ENCODE data around the gene MAST3.
A peak's percentile ranks its signal among the peaks of the same experiment; 100 is the strongest.

Gene MAST3

GRCh38 chr19:18173572-18174288 is 76.2 kb downstream of the MAST3 start, which contains the start of gene IFI30:
Gene IFI30 (plus strand): TSS chr19:18173813. CDS start chr19:18173842, 29 bp downstream.
- no peak for DNase-seq (ENCODE audit: extremely low spot score, insufficient read length, low read depth)

GRCh38 chr19:18174983-18175382 is 77.4 kb downstream of the MAST3 start:
- FAIRE-seq (no peak), DNase-seq (ENCODE audit: extremely low spot score, insufficient read length, low read depth) (no peak)

More at GRCh38 chr19:18173572-18174288, 76.2 kb downstream of the MAST3 start, which contains the start of gene IFI30:
- peak; percentile 95 for FAIRE-seq

GRCh38 chr19:18176367-18177310 is 79.1 kb downstream of the MAST3 start:
- DNase-seq (ENCODE audit: extremely low spot score, insufficient read length, low read depth) (no peak), FAIRE-seq (no peak)

- peak; percentile 69 for FAIRE-seq
Measured at GRCh38 chr19:18179957-18180356, 82.4 kb downstream of the MAST3 start.

GRCh38 chr19:18183529-18183928 is 86.0 kb downstream of the MAST3 start:
- no peak for DNase-seq (ENCODE audit: extremely low spot score, insufficient read length, low read depth)
- no peak for FAIRE-seq

More at GRCh38 chr19:18179957-18180356, 82.4 kb downstream of the MAST3 start:
- no peak for DNase-seq (ENCODE audit: extremely low spot score, insufficient read length, low read depth)

GRCh38 chr19:18185538-18185937 is 88.0 kb downstream of the MAST3 start:
- FAIRE-seq (no peak), DNase-seq (ENCODE audit: extremely low spot score, insufficient read length, low read depth) (no peak)

- no peak for FAIRE-seq
- no peak for DNase-seq (ENCODE audit: extremely low spot score, insufficient read length, low read depth)
Measured at GRCh38 chr19:18190278-18190677, 92.7 kb downstream of the MAST3 start.

GRCh38 chr19:18191640-18192062 is 94.1 kb downstream of the MAST3 start:
- no peak for FAIRE-seq

GRCh38 chr19:18192673-18193387 is 95.3 kb downstream of the MAST3 start, which contains the start of gene MPV17L2:
Gene MPV17L2 (plus strand): TSS chr19:18193218. CDS start chr19:18193282, 64 bp downstream.
- FAIRE-seq (peak; percentile 100), DNase-seq (ENCODE audit: extremely low spot score, insufficient read length, low read depth) (peak; percentile 83)

More at GRCh38 chr19:18191640-18192062, 94.1 kb downstream of the MAST3 start:
- no peak for DNase-seq (ENCODE audit: extremely low spot score, insufficient read length, low read depth)

- no peak for DNase-seq (ENCODE audit: extremely low spot score, insufficient read length, low read depth)
- FAIRE-seq = no peak
Measured at GRCh38 chr19:18193388-18194180, 96.0 kb downstream of the MAST3 start.

- FAIRE-seq = no peak
- no peak for DNase-seq (ENCODE audit: extremely low spot score, insufficient read length, low read depth)
Measured at GRCh38 chr19:18194181-18194530, 96.6 kb downstream of the MAST3 start.

GRCh38 chr19:18194554-18195238 is 97.1 kb downstream of the MAST3 start:
- FAIRE-seq (peak; percentile 46), DNase-seq (ENCODE audit: extremely low spot score, insufficient read length, low read depth) (no peak)

- no peak for DNase-seq (ENCODE audit: extremely low spot score, insufficient read length, low read depth)
- no peak for FAIRE-seq
Measured at GRCh38 chr19:18196511-18196845, 98.9 kb downstream of the MAST3 start.

- FAIRE-seq = no peak
- no peak for DNase-seq (ENCODE audit: extremely low spot score, insufficient read length, low read depth)
Measured at GRCh38 chr19:18197306-18197705, 99.7 kb downstream of the MAST3 start.

- DNase-seq (ENCODE audit: extremely low spot score, insufficient read length, low read depth) = no peak
- FAIRE-seq = no peak
Measured at GRCh38 chr19:18197941-18198340, 100.4 kb downstream of the MAST3 start.

GRCh38 chr19:18198374-18198773 is 100.8 kb downstream of the MAST3 start:
- DNase-seq (ENCODE audit: extremely low spot score, insufficient read length, low read depth) = no peak
- no peak for FAIRE-seq

Measured in GM18507 (cell line).